ENCODE results near the gene CLEC2A.

Gene CLEC2A

GRCh38 chr12:9932270-9932669 lies at the start of gene CLEC2A:
CLEC2A (minus strand) TSS chr12:9932370; CDS start chr12:9932329, 41 bp downstream.
- no peak for ATAC-seq

GRCh38 chr12:9980126-9980525 lies 48.0 kb upstream of the CLEC2A start:
- TF ChIP-seq ZNF565 (CRISPR knock-in tag; conservative IDR thresholded peaks at IDR 0.05; ENCODE audit: low read depth) (no peak), SNAI2 (CRISPR knock-in tag; IDR thresholded peaks at IDR 0.05) (no peak), ARNTL (CRISPR knock-in tag; IDR thresholded peaks at IDR 0.05; ENCODE audit: borderline replicate concordance, low read depth) (no peak), TSHZ2 (CRISPR knock-in tag; IDR thresholded peaks at IDR 0.05) (no peak), POU6F1 (CRISPR knock-in tag; IDR thresholded peaks at IDR 0.05; ENCODE audit: borderline replicate concordance, low read depth) (no peak), CREB5 (CRISPR knock-in tag; IDR thresholded peaks at IDR 0.05; ENCODE audit: low read depth) (no peak), GLIS3 (CRISPR knock-in tag; IDR thresholded peaks at IDR 0.05) (no peak), CSRNP3 (CRISPR knock-in tag; IDR thresholded peaks at IDR 0.05) (no peak), CSDC2 (CRISPR knock-in tag; IDR thresholded peaks at IDR 0.05) (no peak), ZC3H10 (CRISPR knock-in tag; IDR thresholded peaks at IDR 0.05) (no peak)
- no peak for ATAC-seq

More at GRCh38 chr12:9932270-9932669, at the start of gene CLEC2A:
- TF ChIP-seq ZNF8 (CRISPR knock-in tag; IDR thresholded peaks at IDR 0.05): no peak
- no peak for TF ChIP-seq ESRRG (CRISPR knock-in tag; IDR thresholded peaks at IDR 0.05)
- no peak for TF ChIP-seq ZFP3 (CRISPR knock-in tag; IDR thresholded peaks at IDR 0.05)
- TF ChIP-seq PATZ1 (CRISPR knock-in tag; IDR thresholded peaks at IDR 0.05; ENCODE audit: borderline replicate concordance): no peak

- no peak for ATAC-seq
- no peak for TF ChIP-seq GLIS3 (CRISPR knock-in tag; IDR thresholded peaks at IDR 0.05)
- no peak for TF ChIP-seq PATZ1 (CRISPR knock-in tag; IDR thresholded peaks at IDR 0.05; ENCODE audit: borderline replicate concordance)
- no peak for TF ChIP-seq POU6F1 (CRISPR knock-in tag; IDR thresholded peaks at IDR 0.05; ENCODE audit: borderline replicate concordance, low read depth)
- no peak for TF ChIP-seq CSDC2 (CRISPR knock-in tag; IDR thresholded peaks at IDR 0.05)
- no peak for TF ChIP-seq OSR1 (CRISPR knock-in tag; IDR thresholded peaks at IDR 0.05)
- no peak for TF ChIP-seq TSHZ2 (CRISPR knock-in tag; IDR thresholded peaks at IDR 0.05)
- no peak for TF ChIP-seq ZNF8 (CRISPR knock-in tag; IDR thresholded peaks at IDR 0.05)
- no peak for TF ChIP-seq ZFP3 (CRISPR knock-in tag; IDR thresholded peaks at IDR 0.05)
- TF ChIP-seq CSRNP3 (CRISPR knock-in tag; IDR thresholded peaks at IDR 0.05): no peak
- no peak for TF ChIP-seq ZFP30 (CRISPR knock-in tag; IDR thresholded peaks at IDR 0.05)
- no peak for TF ChIP-seq CREB5 (CRISPR knock-in tag; IDR thresholded peaks at IDR 0.05; ENCODE audit: low read depth)
- TF ChIP-seq ZNF565 (CRISPR knock-in tag; conservative IDR thresholded peaks at IDR 0.05; ENCODE audit: low read depth): no peak
- no peak for TF ChIP-seq ZC3H10 (CRISPR knock-in tag; IDR thresholded peaks at IDR 0.05)
These were observed 45.7 kb upstream of the CLEC2A start for GRCh38 chr12:9977916-9978315.
